Body of pancreas (tissue), 4 donors: ENCODE data around the gene URB1. TPM values are rescaled to one million over a fixed set of nuclear protein-coding genes. Genes with fewer than 3 reads are reported as not detected.

Experiments used
- ATAC-seq: fragments of 150-250 bp; one replicate; pipeline ENCODE4 v1.9.1; 2016
- DNase-seq, 4 donors: peaks; one replicate each; pipeline ENCODE4 v3.0.0-alpha.2; 2019
- H3K27ac ChIP-seq, 4 donors: fragments of 200-600 bp; sonication (generic); 1 replicate in 3 of 4; 2 replicates in 1 of 4; pipeline versions ENCODE4 v1.5.1 to v1.6.1; 2016 to 2019; ENCODE audit warnings: mild to moderate bottlenecking in 1 of 4, mixed read lengths in 1 of 4, moderate library complexity in 1 of 4
- H3K27me3 ChIP-seq, 2 donors: fragments of 200-600 bp; sonication (generic); one replicate each; pipeline ENCODE4 v1.6.0; 2016; ENCODE audit warnings: mild to moderate bottlenecking in 1 of 2
- H3K36me3 ChIP-seq, 2 donors: fragments of 200-600 bp; sonication (generic); replicated peaks in 1 of 2; 2 replicates each; pipeline ENCODE4 v1.5.1; 2016; ENCODE audit warnings: low read depth in 2 of 2; ENCODE audit not compliant: insufficient read depth in 1 of 2
- H3K4me1 ChIP-seq: fragments of 200-600 bp; sonication (generic); one replicate; pipeline ENCODE4 v1.6.0; 2016
- H3K4me3 ChIP-seq, 2 donors: fragments of 200-600 bp; sonication (generic); 1 replicate in 1 of 2; 2 replicates in 1 of 2; pipeline ENCODE4 v1.5.1; 2016 to 2019
- H3K9me3 ChIP-seq, 3 donors: fragments of 200-600 bp; sonication (generic); 1 replicate in 2 of 3; 2 replicates in 1 of 3; pipeline ENCODE4 v1.5.1; 2016
- POLR2A ChIP-seq, 3 donors: fragments of 450-650 bp; IDR thresholded peaks; one replicate each; pipeline ENCODE4 v1.6.1; 2016; ENCODE audit warnings: antibody characterized with exemption in 3 of 3, mild to moderate bottlenecking in 2 of 3
- WGBS, 2 donors: methylation state at CpG; one replicate each; pipeline ENCODE4 v1.1.5; 2017; 5-methylcytosine and 5-hydroxymethylcytosine counted together
- intact Hi-C: fragments of 100-400 bp; cut with DNase I; formaldehyde crosslinking; loops from one replicate; pipeline ENCODE4 v1.15.1; 2023
- total RNA-seq, 2 donors: library from RNA; depleted of rRNA; stranded (reverse); fragments of >200 nt; gene quantifications; one replicate each; pipeline ENCODE4 v1.1.0, GENCODE V29; 2016
- TF ChIP-seq, protein P1 (sequence below), 7 experiments: fragments of 450-650 bp in 4 of 7; fragments of 200-600 bp in 3 of 7; sonication (generic) in 3 of 7; IDR thresholded peaks; one replicate each; pipeline ENCODE4 v1.5.1; 2016 to 2019; ENCODE audit warnings: antibody characterized with exemption in 7 of 7

URB1 gene
- total RNA-seq, 2 donors from 2014 or later = 10.1 to 11.2 TPM

DNA sequence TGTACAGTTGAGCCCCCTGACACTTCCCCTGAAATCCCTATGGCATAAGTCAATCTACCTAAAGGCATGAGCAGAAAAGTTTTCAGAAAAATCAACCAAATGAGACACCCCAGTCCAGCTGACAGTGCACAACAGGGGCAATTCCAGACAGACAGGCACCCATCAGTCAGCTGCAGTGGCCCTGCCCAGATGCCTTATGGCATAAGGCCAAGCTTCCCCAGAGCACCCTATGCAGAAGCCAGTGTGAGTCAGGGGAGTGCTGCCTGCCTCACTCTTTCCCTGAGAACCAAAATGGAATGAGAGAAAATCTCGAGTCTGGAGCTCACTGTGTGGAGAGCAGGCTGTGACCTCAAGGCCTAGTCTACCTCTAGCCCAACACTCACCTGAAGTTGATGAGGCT lies 56.1 kb downstream of the URB1 start:
- H3K4me3 ChIP-seq = no peak overlapping the region
- no peaks in the 10 kb centered on the region for H3K4me1 ChIP-seq
- no peak overlapping the region for H3K27ac ChIP-seq
- TF ChIP-seq, protein P1, sequence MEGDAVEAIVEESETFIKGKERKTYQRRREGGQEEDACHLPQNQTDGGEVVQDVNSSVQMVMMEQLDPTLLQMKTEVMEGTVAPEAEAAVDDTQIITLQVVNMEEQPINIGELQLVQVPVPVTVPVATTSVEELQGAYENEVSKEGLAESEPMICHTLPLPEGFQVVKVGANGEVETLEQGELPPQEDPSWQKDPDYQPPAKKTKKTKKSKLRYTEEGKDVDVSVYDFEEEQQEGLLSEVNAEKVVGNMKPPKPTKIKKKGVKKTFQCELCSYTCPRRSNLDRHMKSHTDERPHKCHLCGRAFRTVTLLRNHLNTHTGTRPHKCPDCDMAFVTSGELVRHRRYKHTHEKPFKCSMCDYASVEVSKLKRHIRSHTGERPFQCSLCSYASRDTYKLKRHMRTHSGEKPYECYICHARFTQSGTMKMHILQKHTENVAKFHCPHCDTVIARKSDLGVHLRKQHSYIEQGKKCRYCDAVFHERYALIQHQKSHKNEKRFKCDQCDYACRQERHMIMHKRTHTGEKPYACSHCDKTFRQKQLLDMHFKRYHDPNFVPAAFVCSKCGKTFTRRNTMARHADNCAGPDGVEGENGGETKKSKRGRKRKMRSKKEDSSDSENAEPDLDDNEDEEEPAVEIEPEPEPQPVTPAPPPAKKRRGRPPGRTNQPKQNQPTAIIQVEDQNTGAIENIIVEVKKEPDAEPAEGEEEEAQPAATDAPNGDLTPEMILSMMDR (IDR thresholded peaks at IDR 0.05) = no peak
- no peak for TF ChIP-seq POLR2A (IDR thresholded peaks at IDR 0.05)
- H3K36me3 ChIP-seq = peaks cover 3 to 32% of the 10 kb centered on the region in 2 donors
- DNase-seq = no peak
- 65 to 71% methylated on average over 1 of the region's 1 CpG for WGBS, 2 donors
- no peaks in the 10 kb centered on the region for H3K9me3 ChIP-seq
- no peak for ATAC-seq
- intact Hi-C loops = no loop called here
- H3K27me3 ChIP-seq = no peaks in the 10 kb centered on the region

DNA sequence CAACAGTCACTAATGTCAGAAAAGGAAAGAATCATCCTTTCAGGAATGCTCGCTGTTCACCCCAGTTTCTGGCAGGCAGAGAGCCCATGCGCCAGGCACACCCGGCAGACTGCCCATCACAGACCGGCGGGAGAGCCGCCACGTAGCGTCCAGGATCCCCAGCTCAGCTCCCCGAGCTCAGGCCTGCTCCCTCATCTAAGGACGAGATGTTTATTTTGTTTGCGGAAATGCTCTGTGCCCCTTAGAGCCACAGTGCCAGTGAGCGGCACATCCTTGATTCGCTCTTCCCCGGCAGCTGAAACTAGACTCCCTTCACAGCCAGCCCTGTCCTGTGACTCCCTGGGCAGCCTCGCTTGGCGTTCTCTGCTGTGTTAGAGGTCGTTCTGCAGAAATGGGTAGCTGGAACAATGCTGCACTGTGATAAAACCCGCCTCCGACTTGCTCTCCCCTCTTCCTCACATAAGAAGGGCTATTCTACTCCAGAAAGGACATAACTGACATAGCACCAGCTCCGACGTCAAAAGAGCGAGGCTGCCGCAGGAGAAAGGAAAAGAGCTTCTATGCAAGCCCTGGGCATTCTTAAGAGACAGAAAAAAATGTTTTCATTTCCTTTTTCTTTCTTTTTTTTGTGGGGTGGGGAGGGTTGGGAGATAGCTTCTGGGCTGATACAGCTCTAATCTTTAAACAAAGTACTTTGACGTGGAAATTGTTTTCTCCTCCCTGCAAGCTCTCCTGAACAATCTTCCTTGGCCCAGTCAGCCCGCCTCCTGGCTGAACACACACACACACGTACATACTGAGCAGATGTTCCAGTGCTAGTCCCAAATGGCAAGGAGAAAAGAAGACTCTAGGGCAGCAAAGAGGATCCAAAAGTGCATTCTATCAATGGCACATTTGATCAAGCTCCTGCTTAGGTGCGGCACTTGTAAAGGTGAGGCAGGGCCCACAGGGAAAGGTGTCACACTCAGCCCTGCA lies 56.9 kb downstream of the URB1 start:
- H3K9me3 ChIP-seq = no peaks in the 10 kb centered on the region
- no peak overlapping the region for H3K4me3 ChIP-seq
- H3K27me3 ChIP-seq = no peaks in the 10 kb centered on the region
- DNase-seq (peak in 1 of 4 donors; percentile 2), ATAC-seq (no peak)
- H3K27ac ChIP-seq = no peak overlapping the region
- no peaks in the 10 kb centered on the region for H3K4me1 ChIP-seq
- intact Hi-C loops = no loop called here
- 85% methylated on average over 25 to 27 of the region's 27 CpGs for WGBS, 2 donors
- TF ChIP-seq POLR2A (IDR thresholded peaks at IDR 0.05) = no peak
- TF ChIP-seq, protein P1 (IDR thresholded peaks at IDR 0.05) = no peak
- peaks cover 3 to 29% of the 10 kb centered on the region in 2 donors for H3K36me3 ChIP-seq

DNA sequence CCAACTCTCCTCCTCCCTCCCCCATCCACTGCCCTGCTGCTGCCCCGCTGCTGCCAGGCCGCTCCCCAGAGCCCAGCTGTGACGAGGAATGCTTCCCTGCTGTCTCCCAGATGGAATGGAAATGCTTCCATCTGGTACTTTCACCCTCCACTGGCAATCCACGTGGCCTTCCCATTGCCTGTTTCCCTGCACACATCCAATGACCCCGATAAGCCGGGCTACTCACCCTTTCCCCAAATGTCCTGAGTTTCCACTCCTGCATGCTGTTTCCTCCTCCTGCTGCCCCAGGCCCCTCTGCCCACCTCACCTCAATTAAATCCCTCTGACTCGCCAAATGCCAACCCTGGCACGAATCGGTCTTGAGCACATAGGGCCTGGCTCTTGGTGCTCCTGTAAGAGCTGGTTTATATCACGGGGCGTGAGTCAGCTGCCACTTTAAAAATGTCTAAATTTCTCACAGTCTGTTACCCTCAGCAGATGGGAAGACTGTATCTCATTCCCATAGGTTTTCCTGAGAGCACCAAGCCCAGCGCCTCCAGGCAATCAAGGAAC lies 57.8 kb downstream of the URB1 start:
- 94 to 99% methylated on average over 12 of the region's 12 CpGs for WGBS, 2 donors
- intact Hi-C loops = no loop called here
- H3K36me3 ChIP-seq = peaks cover 3 to 26% of the 10 kb centered on the region in 2 donors
- ATAC-seq (no peak), DNase-seq (peak in 1 of 4 donors; percentile 8)
- H3K27ac ChIP-seq = no peak overlapping the region
- H3K4me1 ChIP-seq = no peaks in the 10 kb centered on the region
- H3K9me3 ChIP-seq = no peaks in the 10 kb centered on the region
- H3K4me3 ChIP-seq = no peak overlapping the region
- TF ChIP-seq POLR2A (IDR thresholded peaks at IDR 0.05) = no peak
- TF ChIP-seq, protein P1 (IDR thresholded peaks at IDR 0.05) = no peak
- H3K27me3 ChIP-seq = no peaks in the 10 kb centered on the region

DNA sequence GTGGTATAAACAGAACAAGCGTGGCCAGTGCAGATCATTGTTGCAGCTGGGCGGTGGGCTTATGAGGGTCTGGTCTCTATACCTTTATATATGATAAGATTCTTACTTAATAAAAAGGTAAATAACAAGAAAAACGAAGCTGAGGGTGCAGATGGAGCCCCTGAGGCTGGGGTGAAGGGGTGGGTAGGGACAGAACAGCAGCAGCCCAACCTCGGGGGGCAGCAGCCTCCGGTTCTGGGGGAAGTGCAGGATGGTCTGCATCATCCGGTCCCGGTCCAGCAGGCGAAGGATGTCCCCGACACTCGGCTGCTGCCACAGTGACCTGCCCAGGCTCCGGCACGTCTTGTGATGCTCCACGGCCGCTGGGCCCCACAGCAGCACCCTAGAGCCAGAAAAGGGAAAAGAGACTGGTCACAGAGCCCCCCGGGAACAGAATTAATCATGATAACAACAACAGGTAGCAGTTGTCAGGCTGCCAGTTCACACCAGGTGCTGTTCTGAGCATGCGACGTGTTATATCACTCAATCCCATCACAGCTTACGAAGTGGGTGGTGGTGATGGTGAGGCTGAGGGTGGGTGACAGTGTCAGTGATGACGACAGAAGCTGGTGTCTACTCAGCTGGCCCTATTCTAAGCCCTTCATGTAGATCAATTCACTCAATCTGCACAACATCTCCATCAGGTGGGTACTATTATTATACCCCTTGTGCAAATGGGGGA lies 58.7 kb downstream of the URB1 start:
- DNase-seq = peak in 1 of 4 donors; percentile 7
- H3K9me3 ChIP-seq = no peaks in the 10 kb centered on the region
- H3K36me3 ChIP-seq = peaks cover 3 to 23% of the 10 kb centered on the region in 2 donors
- no peaks in the 10 kb centered on the region for H3K27me3 ChIP-seq
- H3K4me1 ChIP-seq = no peaks in the 10 kb centered on the region
- no peak overlapping the region for H3K4me3 ChIP-seq
- no peak for TF ChIP-seq POLR2A (IDR thresholded peaks at IDR 0.05)
- TF ChIP-seq, protein P1 (IDR thresholded peaks at IDR 0.05) = no peak
- WGBS, 2 donors = 91 to 94% methylated on average over 18 to 19 of the region's 19 CpGs
- intact Hi-C loops = no loop called here
- no peak for ATAC-seq
- H3K27ac ChIP-seq = no peak overlapping the region
